22Rv1 (cell line): ENCODE measurements around the gene DCTN3.

Experiments used
- ZFX ChIP-seq: fragments of 450-650 bp; IDR thresholded peaks from 2 replicates; pipeline ENCODE4 v1.6.1; 2017; ENCODE audit warnings: antibody characterized with exemption, borderline replicate concordance
- TF ChIP-seq, protein P1 (sequence below): fragments of 450-650 bp; IDR thresholded peaks from 2 replicates; pipeline ENCODE4 v1.5.1; 2017; ENCODE audit warnings: mild to moderate bottlenecking

DNA sequence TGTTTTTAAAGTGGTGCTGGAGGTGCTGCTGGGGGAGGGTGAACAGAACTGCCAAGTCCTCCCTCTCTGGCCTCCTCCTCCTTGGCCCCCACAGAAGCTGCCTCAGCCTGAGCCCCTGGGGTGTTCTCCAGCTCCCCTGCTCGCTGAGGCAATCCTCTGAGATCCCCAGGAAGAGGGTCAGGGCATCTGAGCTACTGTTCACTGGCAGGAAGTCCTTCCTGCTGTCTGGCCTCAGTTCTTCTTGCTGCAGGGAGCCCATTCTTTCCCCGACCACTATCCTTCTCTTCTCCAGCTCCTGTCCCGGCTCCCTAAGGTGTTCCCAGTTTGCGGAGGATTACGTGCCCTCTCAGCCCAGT lies 40.5 kb downstream of the DCTN3 start:
- TF ChIP-seq, protein P1, sequence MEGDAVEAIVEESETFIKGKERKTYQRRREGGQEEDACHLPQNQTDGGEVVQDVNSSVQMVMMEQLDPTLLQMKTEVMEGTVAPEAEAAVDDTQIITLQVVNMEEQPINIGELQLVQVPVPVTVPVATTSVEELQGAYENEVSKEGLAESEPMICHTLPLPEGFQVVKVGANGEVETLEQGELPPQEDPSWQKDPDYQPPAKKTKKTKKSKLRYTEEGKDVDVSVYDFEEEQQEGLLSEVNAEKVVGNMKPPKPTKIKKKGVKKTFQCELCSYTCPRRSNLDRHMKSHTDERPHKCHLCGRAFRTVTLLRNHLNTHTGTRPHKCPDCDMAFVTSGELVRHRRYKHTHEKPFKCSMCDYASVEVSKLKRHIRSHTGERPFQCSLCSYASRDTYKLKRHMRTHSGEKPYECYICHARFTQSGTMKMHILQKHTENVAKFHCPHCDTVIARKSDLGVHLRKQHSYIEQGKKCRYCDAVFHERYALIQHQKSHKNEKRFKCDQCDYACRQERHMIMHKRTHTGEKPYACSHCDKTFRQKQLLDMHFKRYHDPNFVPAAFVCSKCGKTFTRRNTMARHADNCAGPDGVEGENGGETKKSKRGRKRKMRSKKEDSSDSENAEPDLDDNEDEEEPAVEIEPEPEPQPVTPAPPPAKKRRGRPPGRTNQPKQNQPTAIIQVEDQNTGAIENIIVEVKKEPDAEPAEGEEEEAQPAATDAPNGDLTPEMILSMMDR = no peak
- no peak for TF ChIP-seq ZFX
